HUES6 (cell line): ENCODE data around the gene DBT.

ENCODE experiments used
- H3K27ac ChIP-seq: 2 replicates; pipeline ENCODE4 v1.7.0; 2013; ENCODE audit warnings: low read depth, mild to moderate bottlenecking, low read length, inconsistent platforms
- H3K27me3 ChIP-seq: 2 replicates; pipeline ENCODE4 v1.6.1; 2013; ENCODE audit warnings: low read length; ENCODE audit not compliant: control insufficient read depth, insufficient read depth
- H3K36me3 ChIP-seq: 2 replicates; pipeline ENCODE4 v1.6.1; 2013; ENCODE audit warnings: low read length; ENCODE audit not compliant: control insufficient read depth, insufficient read depth
- H3K4me1 ChIP-seq: 2 replicates; pipeline ENCODE4 v1.6.1; 2013; ENCODE audit warnings: low read length; ENCODE audit not compliant: control insufficient read depth, insufficient read depth
- H3K4me3 ChIP-seq: 2 replicates; pipeline ENCODE4 v1.5.1; 2013; ENCODE audit warnings: low read depth, low read length
- H3K9ac ChIP-seq: one replicate; pipeline ENCODE4 v1.6.1; 2013; ENCODE audit warnings: mild to moderate bottlenecking, low read length
- H3K9me3 ChIP-seq: 2 replicates; pipeline ENCODE4 v1.6.1; 2013; ENCODE audit warnings: low read depth, low read length; ENCODE audit not compliant: control insufficient read depth, insufficient read depth

DBT gene

DNA sequence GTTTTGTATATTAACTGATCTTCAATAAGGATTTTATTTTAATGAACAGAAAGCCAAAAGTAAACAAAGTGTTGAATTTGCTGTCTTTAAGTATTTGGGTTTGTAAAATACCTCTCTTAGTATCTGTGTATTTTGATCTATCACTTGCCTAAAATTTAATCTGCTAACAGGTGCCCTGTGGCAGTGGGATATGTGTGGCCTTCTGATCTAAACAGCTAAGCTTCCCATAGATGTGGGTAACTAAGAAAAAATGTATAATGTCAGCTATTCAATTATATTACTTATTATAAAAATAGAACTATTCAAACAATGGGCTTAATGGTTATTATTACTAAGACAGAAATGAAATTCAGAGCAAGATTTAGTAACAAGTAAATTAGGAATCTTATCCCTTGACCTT is 86.8 kb downstream of the DBT start:
- Histone ChIP-seq H3K9me3 (no peaks in the 10 kb centered on the region), H3K9ac (no peak overlapping the region), H3K27ac (no peak overlapping the region), H3K36me3 (no peaks in the 10 kb centered on the region), H3K4me1 (no peaks in the 10 kb centered on the region), H3K4me3 (no peak overlapping the region), H3K27me3 (no peaks in the 10 kb centered on the region)

DNA sequence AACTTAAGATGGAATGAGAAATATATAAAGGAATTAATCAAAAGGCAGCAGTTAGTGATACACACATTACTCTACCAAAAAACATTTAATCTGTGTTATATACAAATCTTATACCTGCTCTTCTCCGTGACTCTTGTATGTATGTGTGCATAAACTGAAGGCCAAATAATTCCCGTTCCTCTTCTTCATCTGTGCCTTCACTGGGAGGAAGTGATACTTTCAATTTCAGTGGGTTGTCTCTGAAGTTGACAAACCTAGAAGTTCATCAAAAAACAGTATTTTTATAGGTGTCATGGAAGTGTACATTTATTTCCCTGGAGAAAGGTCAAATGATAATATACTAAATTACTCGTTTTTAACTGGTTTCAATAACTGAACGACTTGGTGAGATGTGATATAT is 97.4 kb downstream of the DBT start:
- no peak overlapping the region for H3K27ac ChIP-seq

DNA sequence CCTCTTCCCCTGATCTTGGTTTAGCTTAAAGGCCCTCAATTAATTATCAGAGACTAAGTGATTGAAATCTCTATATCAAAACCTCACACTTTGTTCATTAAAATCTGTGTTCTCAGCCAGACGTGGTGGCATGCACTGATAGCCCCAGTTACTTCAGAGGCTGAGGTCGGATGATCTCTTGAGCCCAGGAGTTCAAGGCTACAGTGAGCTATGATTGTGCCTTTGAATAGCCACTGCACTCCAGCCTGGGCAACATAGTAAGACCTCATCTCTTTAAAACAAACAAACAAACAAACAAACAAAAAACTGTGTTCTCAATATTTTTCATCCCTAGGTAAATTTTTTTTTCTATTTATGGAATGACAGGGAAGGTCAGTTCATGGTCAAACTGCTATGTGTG is 98.0 kb downstream of the DBT start:
- Histone ChIP-seq H3K36me3 (peaks cover 13% of the 10 kb centered on the region), H3K9ac (no peak overlapping the region)

More for the DNA sequence above, 97.4 kb downstream of the DBT start:
- H3K36me3 ChIP-seq, result peaks cover 13% of the 10 kb centered on the region
- no peaks in the 10 kb centered on the region for H3K4me1 ChIP-seq
- H3K9ac ChIP-seq, result no peak overlapping the region
- no peak overlapping the region for H3K4me3 ChIP-seq
- H3K9me3 ChIP-seq, result no peaks in the 10 kb centered on the region
- no peaks in the 10 kb centered on the region for H3K27me3 ChIP-seq

GRCh38 chr1:100147875-100148274 is 101.8 kb downstream of the DBT start:
- H3K9ac ChIP-seq, result no peak overlapping the region
- H3K4me1 ChIP-seq, result no peaks in the 10 kb centered on the region
- H3K9me3 ChIP-seq, result no peaks in the 10 kb centered on the region
- no peak overlapping the region for H3K4me3 ChIP-seq
- no peak overlapping the region for H3K27ac ChIP-seq
- H3K36me3 ChIP-seq, result peaks cover 47% of the 10 kb centered on the region
- no peaks in the 10 kb centered on the region for H3K27me3 ChIP-seq

More for the DNA sequence above, 98.0 kb downstream of the DBT start:
- Histone ChIP-seq H3K9me3 (no peaks in the 10 kb centered on the region), H3K4me1 (no peaks in the 10 kb centered on the region), H3K27ac (no peak overlapping the region), H3K4me3 (no peak overlapping the region), H3K27me3 (no peaks in the 10 kb centered on the region)

GRCh38 chr1:100146958-100147357 is 102.7 kb downstream of the DBT start:
- H3K9ac ChIP-seq, result no peak overlapping the region
- H3K9me3 ChIP-seq, result no peaks in the 10 kb centered on the region
- H3K27ac ChIP-seq, result no peak overlapping the region
- H3K36me3 ChIP-seq, result peaks cover 55% of the 10 kb centered on the region
- no peaks in the 10 kb centered on the region for H3K4me1 ChIP-seq
- H3K4me3 ChIP-seq, result no peak overlapping the region
- no peaks in the 10 kb centered on the region for H3K27me3 ChIP-seq

DNA sequence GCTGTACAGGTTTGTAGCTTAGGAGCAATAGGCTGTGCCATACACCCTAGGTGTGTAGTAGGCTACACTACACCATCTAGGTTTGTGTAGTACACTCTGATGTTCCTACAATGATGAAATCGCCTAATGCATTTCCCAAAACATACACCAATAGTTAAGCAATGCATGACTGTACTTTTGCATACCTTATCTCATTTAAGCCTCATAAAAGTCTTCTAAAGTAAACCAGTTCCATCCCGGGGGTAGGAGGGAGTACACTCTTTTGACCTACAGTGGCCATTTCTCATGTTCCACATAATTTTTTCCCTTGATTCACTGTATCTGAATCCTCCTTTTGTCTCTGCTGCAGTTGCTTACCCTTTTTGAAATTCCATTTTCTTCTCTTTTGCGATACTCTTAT is 104.5 kb downstream of the DBT start:
- Histone ChIP-seq H3K27ac (no peak overlapping the region), H3K9ac (no peak overlapping the region), H3K27me3 (no peaks in the 10 kb centered on the region), H3K36me3 (peaks cover 74% of the 10 kb centered on the region), H3K4me3 (no peak overlapping the region), H3K9me3 (no peaks in the 10 kb centered on the region), H3K4me1 (no peaks in the 10 kb centered on the region)

- Histone ChIP-seq H3K9ac (no peak overlapping the region), H3K4me1 (no peaks in the 10 kb centered on the region), H3K9me3 (no peaks in the 10 kb centered on the region), H3K4me3 (no peak overlapping the region), H3K27ac (no peak overlapping the region), H3K27me3 (no peaks in the 10 kb centered on the region), H3K36me3 (peaks cover 87% of the 10 kb centered on the region)
These were observed 107.3 kb downstream of the DBT start for GRCh38 chr1:100142343-100142742.

DNA sequence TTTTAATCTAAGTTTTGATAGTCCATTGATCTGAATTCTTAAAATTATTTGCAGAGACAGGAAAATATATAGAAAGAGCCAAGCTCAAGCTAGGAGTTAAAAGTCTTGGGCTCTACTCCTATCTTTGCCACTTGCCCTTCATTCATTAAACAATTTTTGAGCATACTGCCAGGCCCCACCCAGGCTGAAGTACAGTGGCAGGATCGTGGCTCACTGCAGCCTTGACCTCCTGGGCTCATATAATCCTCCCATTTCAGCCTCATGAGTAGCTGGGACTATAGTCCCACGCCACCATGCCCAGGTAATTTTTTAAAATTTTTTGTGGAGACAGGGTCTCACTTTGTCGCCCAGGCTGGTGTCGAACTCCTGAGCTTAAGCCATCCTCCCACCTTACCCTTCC is 108.4 kb downstream of the DBT start:
- Histone ChIP-seq H3K27ac (no peak overlapping the region), H3K9me3 (no peaks in the 10 kb centered on the region), H3K36me3 (peaks cover 91% of the 10 kb centered on the region), H3K4me1 (no peaks in the 10 kb centered on the region), H3K9ac (no peak overlapping the region), H3K4me3 (no peak overlapping the region), H3K27me3 (no peaks in the 10 kb centered on the region)

- no peak overlapping the region for H3K4me3 ChIP-seq
- H3K4me1 ChIP-seq, result no peaks in the 10 kb centered on the region
- peaks cover 57% of the 10 kb centered on the region for H3K36me3 ChIP-seq
- H3K27ac ChIP-seq, result no peak overlapping the region
- H3K9me3 ChIP-seq, result no peaks in the 10 kb centered on the region
- no peaks in the 10 kb centered on the region for H3K27me3 ChIP-seq
- no peak overlapping the region for H3K9ac ChIP-seq
These were observed 112.0 kb downstream of the DBT start for GRCh38 chr1:100137602-100138001.
